OCI-LY7 (cell line): Measurements from ENCODE around the gene MSANTD1. TPM values are rescaled to one million over a fixed set of nuclear protein-coding genes. Genes with fewer than 3 reads are reported as not detected.

Source experiments
- BruUV-seq: library from RNA; stranded (reverse); fragments of 400-500 nt; replicated peaks from 2 replicates; lab custom pipeline; 2021; lab: Mats Ljungman, UMichigan
- CTCF ChIA-PET: fragments of 300-600 bp; sonication (Branson Sonifier 250); formaldehyde crosslinking; loops from one replicate; lab custom pipeline; 2022; ENCODE audit warnings: antibody characterized with exemption; ENCODE audit not compliant: unreplicated experiment; lab: Charles Lee
- POLR2A ChIA-PET: fragments of 300-600 bp; sonication (Branson Sonifier 250); formaldehyde crosslinking; loops from one replicate; lab custom pipeline; 2022; ENCODE audit warnings: antibody characterized with exemption; lab: Charles Lee
- DNase-seq: peaks from one replicate; pipeline ENCODE4 v3.0.0-alpha.2; 2015; ENCODE audit warnings: low spot score
- H2AFZ ChIP-seq: fragments of 200-600 bp; sonication (generic), shearing (Covaris generic); 2 replicates; pipeline ENCODE4 v1.6.1; 2014; ENCODE audit warnings: mild to moderate bottlenecking, antibody characterized with exemption, low read length, moderate library complexity
- H3K27ac ChIP-seq: fragments of 200-600 bp; sonication (generic); 2 replicates; pipeline ENCODE4 v1.5.1; 2014; ENCODE audit warnings: mixed run types, low read depth, mild to moderate bottlenecking, moderate library complexity, low read length, inconsistent platforms; ENCODE audit not compliant: poor library complexity, severe bottlenecking
- H3K36me3 ChIP-seq: fragments of 200-600 bp; sonication (generic); 2 replicates; pipeline ENCODE4 v1.6.1; 2014; ENCODE audit warnings: mild to moderate bottlenecking, antibody characterized with exemption, low read length, moderate library complexity, mixed read lengths; ENCODE audit not compliant: insufficient read depth
- H3K4me1 ChIP-seq: fragments of 200-600 bp; sonication (generic); 2 replicates; pipeline ENCODE4 v1.5.1; 2014; ENCODE audit warnings: mild to moderate bottlenecking, low read length; ENCODE audit not compliant: insufficient read depth, poor library complexity, severe bottlenecking
- H3K4me2 ChIP-seq: fragments of 200-600 bp; sonication (generic); 2 replicates; pipeline ENCODE4 v1.6.1; 2014; ENCODE audit warnings: mild to moderate bottlenecking, low read length
- H3K4me3 ChIP-seq: fragments of 200-600 bp; sonication (generic); 2 replicates; pipeline ENCODE4 v1.5.1; 2014; ENCODE audit warnings: mild to moderate bottlenecking, low read depth, low read length; ENCODE audit not compliant: poor library complexity, severe bottlenecking
- H3K79me2 ChIP-seq: fragments of 200-600 bp; sonication (generic); 2 replicates; pipeline ENCODE4 v1.6.1; 2016; ENCODE audit warnings: low read depth, mild to moderate bottlenecking, low read length, moderate library complexity, mixed read lengths; ENCODE audit not compliant: insufficient read depth
- H3K9me2 ChIP-seq: fragments of 200-600 bp; sonication (generic); 2 replicates; pipeline ENCODE4 v1.6.1; 2016; ENCODE audit warnings: mild to moderate bottlenecking, low read length, mixed read lengths; ENCODE audit not compliant: insufficient read depth
- H3K9me3 ChIP-seq: fragments of 200-600 bp; sonication (generic); 2 replicates; pipeline ENCODE4 v1.6.1; 2014; ENCODE audit warnings: mild to moderate bottlenecking, mixed run types, low read length, mixed read lengths
- H4K20me1 ChIP-seq: fragments of 200-600 bp; sonication (generic); 2 replicates; pipeline ENCODE4 v1.6.1; 2014; ENCODE audit warnings: mild to moderate bottlenecking, antibody characterized with exemption, low read length, moderate library complexity, mixed read lengths; ENCODE audit not compliant: insufficient read depth
- EZH2phosphoT487 ChIP-seq: fragments of 200-600 bp; sonication (generic); IDR thresholded peaks from 2 replicates; pipeline ENCODE4 v1.6.1; 2018; ENCODE audit warnings: low read depth, borderline replicate concordance, mild to moderate bottlenecking, mixed run types, antibody characterized with exemption, low read length, moderate library complexity, mixed read lengths
- intact Hi-C: fragments of 100-400 bp; cut with micrococcal nuclease; formaldehyde crosslinking; loops from one replicate; pipeline ENCODE4 v1.10.0; 2022; ENCODE audit not compliant: unreplicated experiment
- total RNA-seq, 2 experiments: library from RNA; depleted of rRNA in 1 of 2; stranded (reverse); fragments of >200 nt in 1 of 2; shearing (Covaris generic) in 1 of 2; gene quantifications; 2 replicates each; pipeline ENCODE4 v1.2.3, GENCODE V29; 2014 to 2022
- TF ChIP-seq, protein P1 (sequence below): fragments of 200-600 bp; sonication (generic); conservative IDR thresholded peaks from 2 replicates; pipeline ENCODE4 v1.5.1; 2014; ENCODE audit warnings: mild to moderate bottlenecking, antibody characterized with exemption, low read length, moderate library complexity, mixed read lengths

The MSANTD1 gene
- total RNA-seq, 2 experiments from 2014 or later, result 0.13 to 1.0 TPM

GRCh38 chr4:3292571-3293400 lies 43.8 kb downstream of the MSANTD1 start, which contains the start of gene RGS12:
RGS12 (plus strand) TSS chr4:3293021; CDS start chr4:3316171, 23,150 bp downstream.
- POLR2A ChIA-PET, result interaction anchor here (0.6 kb wide), 1 partner anchor 21 kb away, joined by 3 read pairs; no protein-coding TSS in a partner anchor
- no TSS peak for BruUV-seq

DNA sequence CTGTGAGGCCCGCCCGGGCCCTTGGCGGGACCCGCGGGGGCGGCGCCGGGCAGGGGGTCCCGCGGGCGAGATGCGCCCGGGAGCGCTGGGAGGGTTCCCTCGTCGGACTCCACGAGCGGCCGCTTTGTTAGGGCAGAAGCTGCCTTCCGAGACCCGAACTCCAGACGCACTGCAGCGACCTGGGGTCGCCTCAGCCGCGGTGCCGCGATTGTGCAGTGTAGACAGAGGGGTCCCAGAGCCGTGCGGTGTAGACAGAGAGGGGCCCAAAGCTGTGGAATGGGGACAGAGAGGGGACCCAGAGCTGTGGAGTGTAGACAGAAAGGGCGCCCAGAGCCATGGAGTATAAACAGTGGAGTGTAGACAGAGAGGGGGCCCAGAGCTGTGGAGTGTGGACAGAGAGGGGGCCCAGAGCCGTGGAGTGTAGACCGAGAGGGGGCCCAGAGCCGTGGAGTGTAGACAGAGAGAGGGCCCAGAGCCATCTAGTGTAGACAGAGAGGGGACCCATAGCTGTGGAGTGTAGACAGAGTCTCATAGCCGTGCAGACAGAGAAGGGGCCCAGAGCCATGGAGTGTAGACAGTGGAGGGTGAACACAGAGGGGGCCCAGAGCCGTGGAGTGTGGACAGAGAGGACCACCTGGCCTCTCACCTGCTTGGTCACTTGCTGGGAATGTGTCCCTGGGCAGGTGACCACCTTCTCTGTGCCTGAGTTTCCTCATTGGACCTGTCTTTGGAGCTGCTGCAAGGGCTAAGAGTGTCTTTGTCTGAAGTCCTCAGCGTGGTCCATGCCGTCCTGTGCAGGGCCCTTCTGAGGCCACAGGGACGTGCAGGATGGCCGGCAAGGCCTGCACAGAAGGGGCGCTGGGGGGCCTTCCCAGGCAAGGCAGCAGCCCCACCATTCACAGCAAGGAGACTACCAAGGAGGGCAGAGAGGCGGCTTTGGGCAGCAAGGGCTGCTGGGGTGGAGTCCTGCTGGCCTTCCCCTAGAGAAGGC lies 44.7 kb downstream of the MSANTD1 start:
- no peaks in the 10 kb centered on the region for H4K20me1 ChIP-seq
- peak; percentile 5 for DNase-seq
- H2AFZ ChIP-seq, result peak overlapping the region; percentile 44; the same call in 1 of the 2 replicates
- H3K36me3 ChIP-seq, result no peaks in the 10 kb centered on the region
- POLR2A ChIA-PET, result interaction anchor here (0.6 kb wide), 1 partner anchor 22 kb away, joined by 3 read pairs; no protein-coding TSS in a partner anchor
- H3K4me2 ChIP-seq, result peak overlapping the region; percentile 55; the same call in 1 of the 2 replicates
- H3K4me3 ChIP-seq, result peak overlapping the region; percentile 63
- intact Hi-C loops, result no loop called here
- no peaks in the 10 kb centered on the region for H3K9me3 ChIP-seq
- H3K9me2 ChIP-seq, result no peaks in the 10 kb centered on the region
- H3K27ac ChIP-seq, result no peak overlapping the region
- TF ChIP-seq EZH2phosphoT487, result no peak
- H3K79me2 ChIP-seq, result no peaks in the 10 kb centered on the region
- H3K4me1 ChIP-seq, result peaks cover 9% of the 10 kb centered on the region
- no TSS peak for BruUV-seq
- CTCF ChIA-PET, result no interaction called here

More at GRCh38 chr4:3292571-3293400, 43.8 kb downstream of the MSANTD1 start, which contains the start of gene RGS12:
- no peaks in the 10 kb centered on the region for H3K79me2 ChIP-seq
- no peaks in the 10 kb centered on the region for H3K9me3 ChIP-seq
- DNase-seq, result peak; percentile 76
- CTCF ChIA-PET, result no interaction called here
- peak within 1 kb of the TSS; percentile 99 for H3K4me2 ChIP-seq
- no peaks in the 10 kb centered on the region for H4K20me1 ChIP-seq
- no peak within 1 kb of the TSS for H3K27ac ChIP-seq
- TF ChIP-seq, protein P1, sequence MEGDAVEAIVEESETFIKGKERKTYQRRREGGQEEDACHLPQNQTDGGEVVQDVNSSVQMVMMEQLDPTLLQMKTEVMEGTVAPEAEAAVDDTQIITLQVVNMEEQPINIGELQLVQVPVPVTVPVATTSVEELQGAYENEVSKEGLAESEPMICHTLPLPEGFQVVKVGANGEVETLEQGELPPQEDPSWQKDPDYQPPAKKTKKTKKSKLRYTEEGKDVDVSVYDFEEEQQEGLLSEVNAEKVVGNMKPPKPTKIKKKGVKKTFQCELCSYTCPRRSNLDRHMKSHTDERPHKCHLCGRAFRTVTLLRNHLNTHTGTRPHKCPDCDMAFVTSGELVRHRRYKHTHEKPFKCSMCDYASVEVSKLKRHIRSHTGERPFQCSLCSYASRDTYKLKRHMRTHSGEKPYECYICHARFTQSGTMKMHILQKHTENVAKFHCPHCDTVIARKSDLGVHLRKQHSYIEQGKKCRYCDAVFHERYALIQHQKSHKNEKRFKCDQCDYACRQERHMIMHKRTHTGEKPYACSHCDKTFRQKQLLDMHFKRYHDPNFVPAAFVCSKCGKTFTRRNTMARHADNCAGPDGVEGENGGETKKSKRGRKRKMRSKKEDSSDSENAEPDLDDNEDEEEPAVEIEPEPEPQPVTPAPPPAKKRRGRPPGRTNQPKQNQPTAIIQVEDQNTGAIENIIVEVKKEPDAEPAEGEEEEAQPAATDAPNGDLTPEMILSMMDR, result no peak
- TF ChIP-seq EZH2phosphoT487, result no peak
- no peaks in the 10 kb centered on the region for H3K9me2 ChIP-seq
- H3K36me3 ChIP-seq, result no peaks in the 10 kb centered on the region
- peak within 1 kb of the TSS; percentile 73 for H3K4me3 ChIP-seq
- peaks cover 9% of the 10 kb centered on the region for H3K4me1 ChIP-seq
- peak within 1 kb of the TSS; percentile 69; the same call in 1 of the 2 replicates for H2AFZ ChIP-seq
- intact Hi-C loops, result no loop called here
